GDM1 (cell line): Measurements from ENCODE around the gene CIB4.

Experiments used
- DNase-seq: peaks from one replicate; lab custom pipeline; 2025; lab: John Stamatoyannopoulos, UW

Gene CIB4

GRCh38 chr2:26606847-26607190, 34.3 kb downstream of the CIB4 start:
- DNase-seq, result no peak

- no peak for DNase-seq
Observed at GRCh38 chr2:26605999-26606846, 34.9 kb downstream of the CIB4 start.

GRCh38 chr2:26605195-26605998, 35.8 kb downstream of the CIB4 start:
- DNase-seq, result peak; percentile 18

- DNase-seq, result no peak
Observed at GRCh38 chr2:26602575-26602974, 38.6 kb downstream of the CIB4 start.

DNA sequence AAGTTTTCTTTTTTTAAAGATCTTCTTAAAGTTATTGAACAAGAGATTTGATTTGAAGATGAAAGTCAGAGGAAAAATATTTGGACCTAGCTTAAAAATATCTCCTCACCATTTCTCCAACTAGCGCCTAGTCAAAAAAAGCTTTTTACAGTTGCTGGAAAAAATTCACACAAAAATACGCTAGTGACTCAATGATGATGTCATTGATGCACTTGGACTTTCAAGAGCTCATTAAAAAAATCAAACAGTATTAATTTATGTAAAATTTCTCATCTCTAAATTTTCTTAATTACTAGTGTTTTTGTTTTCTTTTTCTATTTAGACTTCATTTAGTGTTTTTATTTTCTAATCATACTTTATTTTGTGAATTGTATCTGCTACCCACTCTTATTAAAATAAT, 41.8 kb downstream of the CIB4 start:
- no peak for DNase-seq

DNA sequence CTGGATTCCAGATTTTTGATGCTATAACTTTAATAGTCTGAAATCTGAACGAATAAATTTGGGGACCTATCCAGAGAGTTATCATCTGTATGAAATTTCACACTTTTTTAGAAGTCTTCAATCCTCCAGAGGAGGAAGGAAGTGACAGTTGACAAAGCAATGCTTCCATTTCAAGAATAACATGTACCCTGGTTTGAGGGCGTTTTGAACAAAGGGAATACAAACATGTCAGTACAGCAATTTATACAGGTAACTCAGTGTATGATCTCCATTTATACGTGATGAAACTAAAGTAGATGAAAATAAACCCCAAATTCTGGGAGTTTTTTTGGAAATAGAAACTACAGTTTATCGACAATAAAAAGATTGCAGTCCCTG, 42.2 kb downstream of the CIB4 start:
- no peak for DNase-seq

DNA sequence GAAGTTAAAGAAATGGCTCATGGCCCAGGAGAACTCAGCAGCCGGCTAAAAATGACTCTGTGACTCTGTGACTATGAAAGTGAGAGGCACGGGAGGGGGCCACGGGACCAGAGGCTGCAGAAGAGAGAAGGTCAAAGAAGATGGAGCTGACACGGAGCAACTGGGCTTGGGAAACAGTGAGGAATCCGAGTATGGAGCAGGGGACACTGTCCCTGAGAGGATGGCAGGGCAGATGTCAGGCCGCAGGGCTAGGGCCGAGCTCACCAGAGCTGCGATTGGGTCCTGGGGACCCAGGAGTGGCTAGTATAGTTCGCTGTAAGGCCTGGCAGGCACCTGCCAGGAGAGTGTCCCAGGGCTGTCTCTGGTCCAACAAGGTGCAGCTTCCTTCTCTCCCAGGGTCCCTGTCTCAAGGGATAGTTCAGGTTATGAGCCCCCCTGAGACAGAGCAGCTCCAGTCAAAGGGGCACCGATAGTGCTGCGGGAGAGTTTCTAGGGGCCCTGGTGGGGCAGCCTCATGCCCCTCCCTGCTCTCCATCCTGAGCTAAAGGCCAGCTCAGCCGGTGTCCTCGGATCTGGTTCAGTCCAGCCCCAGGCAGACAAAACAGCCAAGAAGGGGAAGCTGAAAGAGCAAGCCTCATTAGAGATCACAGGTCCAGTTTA, 42.7 kb downstream of the CIB4 start:
- DNase-seq, result no peak

GRCh38 chr2:26597197-26597596, 44.0 kb downstream of the CIB4 start:
- no peak for DNase-seq

DNA sequence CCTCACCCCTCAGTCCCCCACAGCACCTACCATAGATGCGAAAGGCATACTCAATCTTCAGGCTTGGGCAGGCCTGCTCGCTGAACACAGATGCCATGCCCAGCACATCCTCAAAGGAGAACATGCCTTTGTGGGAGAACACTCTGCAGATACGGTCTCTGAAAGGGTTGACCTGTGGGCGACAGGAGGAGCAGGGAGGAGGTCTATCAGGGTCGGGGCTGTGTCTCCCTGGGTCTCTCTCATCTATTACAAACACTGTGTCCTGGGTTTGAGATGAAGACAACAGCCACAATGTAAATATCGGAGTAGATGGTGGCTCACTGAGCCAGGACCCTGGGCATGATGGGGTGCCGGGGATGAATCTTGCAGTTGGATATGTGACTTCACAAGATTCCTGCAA, 46.0 kb downstream of the CIB4 start:
- DNase-seq, result no peak

DNA sequence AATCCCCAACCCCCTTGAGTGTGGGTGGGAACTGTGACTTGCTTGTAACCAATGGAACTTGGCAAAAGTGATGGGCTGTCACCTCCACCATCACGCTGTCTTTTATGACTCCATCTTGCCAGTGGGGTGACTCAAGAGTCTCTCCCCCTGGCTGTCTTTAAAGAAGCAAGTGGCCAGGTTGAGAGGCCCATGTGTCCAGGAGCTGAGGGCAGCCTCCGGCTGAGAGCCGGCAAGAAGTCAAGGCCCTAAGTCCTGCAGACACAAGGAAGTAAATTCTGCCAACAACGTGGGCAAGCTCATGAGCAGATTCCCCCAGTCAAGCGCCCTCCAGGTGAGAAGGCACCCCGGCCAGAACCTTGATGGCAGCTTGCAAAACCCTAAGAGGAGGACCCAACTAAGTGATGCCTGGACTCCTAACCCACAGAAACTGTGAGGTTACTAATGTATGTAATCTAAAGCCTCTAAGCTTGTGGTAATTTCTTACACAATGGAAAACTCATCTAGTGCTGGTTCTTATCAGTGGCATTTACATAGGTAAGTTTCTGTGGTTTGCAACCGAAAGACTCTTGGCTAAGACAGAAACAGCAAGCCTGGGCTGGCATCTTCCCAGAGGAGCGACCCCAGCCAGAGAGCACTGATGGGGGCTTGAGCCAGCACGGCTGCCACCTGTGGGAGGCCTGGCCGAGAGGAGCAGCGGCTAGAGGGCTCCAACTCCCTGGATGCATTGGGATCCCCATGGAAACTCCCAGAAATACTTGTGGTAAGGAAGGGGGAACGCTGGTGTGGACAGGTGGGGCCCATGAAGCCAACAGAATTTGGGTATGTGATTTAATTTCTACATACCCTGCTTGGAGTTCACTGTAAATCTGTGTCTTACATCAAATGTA, 49.3 kb downstream of the CIB4 start:
- DNase-seq, result no peak

DNA sequence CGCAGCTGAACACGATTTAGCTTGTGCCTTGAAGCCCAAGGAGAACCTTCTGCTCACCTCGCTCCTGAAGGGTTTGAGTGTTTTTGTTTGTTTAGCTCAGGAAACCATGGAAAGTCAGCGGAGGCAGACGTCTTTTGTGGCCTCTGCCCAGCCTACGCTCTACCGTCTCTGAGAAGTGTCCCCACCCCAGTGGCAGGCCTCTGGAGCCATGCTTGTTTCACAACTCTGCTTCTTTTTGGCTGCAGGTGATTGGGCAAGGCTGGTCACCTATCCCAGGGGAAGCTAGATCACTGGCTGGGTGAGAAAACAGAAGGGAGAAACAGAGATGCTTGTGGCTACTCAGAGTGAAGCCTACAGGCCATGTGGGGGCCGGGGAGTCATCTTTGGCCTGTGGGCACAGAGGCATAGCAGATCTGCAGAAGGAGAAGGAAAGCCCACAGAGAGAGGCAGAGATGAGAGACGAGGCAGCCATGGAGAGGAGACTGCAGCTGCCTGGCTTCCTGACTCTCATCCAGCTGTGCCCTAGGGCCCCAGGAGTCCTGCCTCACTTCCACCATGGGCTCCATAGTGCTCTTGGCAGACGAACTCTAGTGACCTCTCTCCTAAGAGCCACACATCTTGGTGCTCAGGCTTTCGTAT, 50.1 kb downstream of the CIB4 start:
- DNase-seq, result no peak

DNA sequence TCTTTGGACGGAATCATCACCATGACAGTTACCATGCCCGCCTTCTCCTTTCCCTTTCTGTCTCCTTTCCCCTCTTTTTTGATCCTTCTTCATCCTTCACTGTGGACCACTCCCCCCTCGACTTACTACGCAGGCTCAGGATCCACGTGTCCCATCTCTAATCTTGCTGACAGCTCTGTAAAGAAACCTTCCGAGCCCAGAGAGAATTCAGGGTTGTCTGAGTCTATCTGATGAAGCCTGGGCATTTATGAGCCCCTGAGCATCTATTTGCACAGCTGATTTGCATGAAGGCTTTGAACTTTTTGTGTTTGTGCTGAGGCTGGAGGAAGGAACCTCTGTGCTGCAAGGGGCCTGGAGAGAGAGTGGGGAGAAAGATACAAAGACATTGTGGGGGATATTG, 50.7 kb downstream of the CIB4 start:
- no peak for DNase-seq

DNA sequence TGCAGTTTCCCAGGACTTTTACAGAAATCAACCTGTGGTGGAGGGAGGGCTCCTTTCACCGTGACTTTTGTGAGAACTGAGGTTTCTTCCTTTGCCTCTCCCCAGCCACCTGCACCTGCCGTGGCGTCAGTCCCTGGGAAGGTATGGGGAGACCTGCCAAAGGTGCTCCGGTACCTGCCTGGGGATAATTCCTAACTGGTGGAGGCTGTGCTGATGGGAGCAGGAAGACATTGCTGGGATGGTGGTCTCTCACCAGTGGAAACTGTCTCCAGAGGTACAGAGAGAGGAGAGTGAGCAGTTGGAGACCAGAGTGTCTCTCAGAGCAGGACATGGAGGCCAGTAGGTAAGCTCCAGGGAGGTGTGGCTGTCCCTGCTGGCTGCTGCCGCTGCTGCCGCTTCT, 52.6 kb downstream of the CIB4 start:
- DNase-seq, result no peak

DNA sequence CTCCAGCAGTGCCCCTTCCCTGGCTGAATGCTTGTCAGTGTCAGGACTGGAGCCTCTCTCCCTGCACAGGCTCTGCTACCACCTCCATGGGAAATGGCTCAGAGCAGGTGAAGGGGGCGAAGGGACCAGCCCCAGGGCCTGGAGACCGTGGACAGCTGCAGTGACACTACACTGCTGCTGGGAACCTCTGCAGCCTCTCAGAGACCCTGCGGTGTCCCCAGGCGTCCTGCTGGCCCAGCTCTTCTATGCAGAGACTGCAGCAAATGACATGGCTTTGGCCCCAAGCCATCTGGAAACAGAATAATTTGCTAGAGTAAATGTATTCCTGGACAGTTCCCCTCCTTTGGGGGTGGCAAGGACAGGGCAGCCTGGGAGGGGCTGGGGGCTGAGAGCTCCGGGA, 53.2 kb downstream of the CIB4 start:
- DNase-seq, result no peak

DNA sequence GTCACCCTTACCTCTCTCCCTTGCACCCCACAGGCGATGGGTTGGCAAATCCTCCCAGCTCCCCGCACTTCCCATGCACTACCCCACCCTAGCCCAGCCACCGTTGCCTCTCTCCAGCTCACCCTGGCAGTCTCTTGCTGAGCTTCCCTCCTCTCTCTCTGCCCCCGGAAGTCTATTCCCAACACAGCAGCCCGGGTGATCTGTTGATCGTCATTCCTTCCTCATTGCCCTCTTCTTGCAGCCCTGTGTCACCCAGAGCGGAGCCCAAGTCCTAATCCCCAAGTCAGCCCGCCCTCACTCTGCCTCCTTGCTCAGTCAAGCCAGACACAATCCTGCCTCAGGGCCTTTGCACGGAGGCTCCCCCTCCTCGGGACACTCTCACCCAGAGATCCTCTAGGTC, 55.2 kb downstream of the CIB4 start:
- DNase-seq, result no peak

GRCh38 chr2:26585100-26585499, 56.1 kb downstream of the CIB4 start:
- no peak for DNase-seq

DNA sequence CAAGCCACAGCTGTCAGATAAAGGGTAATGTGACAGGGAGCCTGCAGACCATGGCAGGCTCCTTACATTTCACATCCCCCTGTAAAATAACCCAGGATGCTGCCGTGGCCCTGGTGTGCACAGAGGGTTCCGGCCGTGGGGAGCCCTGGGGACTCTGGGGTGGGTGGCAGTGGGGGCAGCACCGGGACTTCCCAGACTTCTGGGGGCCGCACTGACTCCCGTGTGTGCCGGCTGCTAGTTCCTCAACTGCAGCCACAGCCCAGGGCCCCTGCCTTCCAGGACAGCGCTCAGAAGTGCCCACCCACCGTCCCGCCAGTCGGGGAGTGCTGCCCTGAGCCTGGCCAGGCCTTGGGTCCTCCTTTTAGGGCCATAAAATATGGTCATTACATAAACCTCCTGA, 56.5 kb downstream of the CIB4 start:
- no peak for DNase-seq

- DNase-seq, result no peak
Observed at GRCh38 chr2:26584191-26584590, 57.0 kb downstream of the CIB4 start.

DNA sequence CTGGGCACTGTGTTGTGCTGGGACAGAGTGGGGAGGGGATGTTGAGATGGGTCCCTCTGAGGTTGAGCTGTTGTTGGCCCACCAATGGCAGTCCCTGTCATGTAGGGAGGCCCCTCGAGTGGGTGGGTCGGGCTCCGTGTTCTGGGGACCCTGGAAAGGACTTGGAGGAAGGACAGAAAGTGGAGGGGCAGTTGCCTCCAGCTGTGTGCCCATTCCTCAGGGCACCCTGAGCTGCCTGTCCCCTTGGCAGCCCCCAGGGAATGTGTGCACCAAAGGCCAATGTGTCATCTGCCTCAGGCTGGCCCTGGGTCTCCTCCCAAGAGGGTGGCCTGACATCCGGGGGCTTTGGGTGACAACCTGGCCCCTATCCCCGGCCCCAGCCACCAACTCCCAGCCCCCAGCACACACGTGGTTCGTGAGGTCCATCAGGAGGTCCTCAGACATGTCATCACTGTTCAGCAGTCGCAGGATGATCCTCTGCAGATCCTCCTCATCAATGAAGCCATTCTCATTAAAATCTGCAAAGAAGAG, 57.7 kb downstream of the CIB4 start:
- DNase-seq, result no peak

DNA sequence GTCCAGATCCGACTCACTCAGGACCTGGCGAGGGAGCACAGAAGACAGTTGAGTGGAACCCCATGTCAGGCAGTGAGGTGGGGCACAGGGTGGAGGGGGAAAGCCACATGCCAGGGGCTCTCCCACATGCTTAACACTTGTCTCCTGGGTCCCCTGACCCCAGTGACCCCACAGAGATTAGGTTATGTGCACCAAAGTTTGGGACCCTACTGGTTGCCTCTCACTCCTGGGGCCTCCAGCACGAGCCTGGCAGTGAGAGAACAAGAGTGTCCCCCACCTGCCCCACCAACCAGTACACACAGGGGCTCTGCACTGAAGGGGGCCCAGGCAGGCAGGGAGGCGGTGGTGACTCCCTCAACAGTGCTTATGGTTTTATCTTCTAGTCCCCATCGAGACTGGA, 58.3 kb downstream of the CIB4 start:
- no peak for DNase-seq
